NCI-H1436 (cell line): Measurements from ENCODE around the gene EHBP1.

ENCODE experiments used
- DNase-seq: peaks from one replicate; lab custom pipeline; 2025; lab: John Stamatoyannopoulos, UW

Gene EHBP1

GRCh38 chr2:62785216-62785615, 79.7 kb downstream of the EHBP1 start:
- DNase-seq: no peak

GRCh38 chr2:62785810-62786597, 80.5 kb downstream of the EHBP1 start:
- DNase-seq: no peak

GRCh38 chr2:62787386-62787785, 81.9 kb downstream of the EHBP1 start:
- DNase-seq: peak; percentile 17

GRCh38 chr2:62789518-62789917, 84.0 kb downstream of the EHBP1 start:
- DNase-seq: no peak

GRCh38 chr2:62789918-62790317, 84.4 kb downstream of the EHBP1 start:
- DNase-seq: no peak

GRCh38 chr2:62792408-62792807, 86.9 kb downstream of the EHBP1 start:
- no peak for DNase-seq

- DNase-seq: no peak
Measured at GRCh38 chr2:62793213-62793612, 87.7 kb downstream of the EHBP1 start.

GRCh38 chr2:62794791-62795190, 89.3 kb downstream of the EHBP1 start:
- DNase-seq: no peak

GRCh38 chr2:62795341-62795740, 89.8 kb downstream of the EHBP1 start:
- no peak for DNase-seq

GRCh38 chr2:62797107-62797506, 91.6 kb downstream of the EHBP1 start:
- DNase-seq: no peak

- DNase-seq: no peak
Measured at GRCh38 chr2:62800618-62801017, 95.1 kb downstream of the EHBP1 start.

- no peak for DNase-seq
Measured at GRCh38 chr2:62801110-62801509, 95.6 kb downstream of the EHBP1 start.

GRCh38 chr2:62801814-62802523, 96.5 kb downstream of the EHBP1 start:
- no peak for DNase-seq

GRCh38 chr2:62803961-62804360, 98.4 kb downstream of the EHBP1 start:
- no peak for DNase-seq

GRCh38 chr2:62806231-62806630, 100.7 kb downstream of the EHBP1 start:
- no peak for DNase-seq

GRCh38 chr2:62808554-62808953, 103.0 kb downstream of the EHBP1 start:
- no peak for DNase-seq

GRCh38 chr2:62811086-62811485, 105.6 kb downstream of the EHBP1 start:
- DNase-seq: no peak

GRCh38 chr2:62811972-62812371, 106.5 kb downstream of the EHBP1 start:
- no peak for DNase-seq

- no peak for DNase-seq
Measured at GRCh38 chr2:62812921-62813825, 107.7 kb downstream of the EHBP1 start.

- no peak for DNase-seq
Measured at GRCh38 chr2:62814123-62814522, 108.6 kb downstream of the EHBP1 start.

GRCh38 chr2:62817348-62817747, 111.8 kb downstream of the EHBP1 start:
- DNase-seq: no peak

GRCh38 chr2:62817995-62818713, 112.6 kb downstream of the EHBP1 start:
- DNase-seq: no peak
